ENCODE results near the gene DTNBP1. TPM values are rescaled to one million over a fixed set of nuclear protein-coding genes. Genes with fewer than 3 reads are reported as not detected.

DTNBP1 gene
- total and polyA plus RNA-seq, 11 donors: 7.0 to 38.4 (median 18.5) TPM

DNA sequence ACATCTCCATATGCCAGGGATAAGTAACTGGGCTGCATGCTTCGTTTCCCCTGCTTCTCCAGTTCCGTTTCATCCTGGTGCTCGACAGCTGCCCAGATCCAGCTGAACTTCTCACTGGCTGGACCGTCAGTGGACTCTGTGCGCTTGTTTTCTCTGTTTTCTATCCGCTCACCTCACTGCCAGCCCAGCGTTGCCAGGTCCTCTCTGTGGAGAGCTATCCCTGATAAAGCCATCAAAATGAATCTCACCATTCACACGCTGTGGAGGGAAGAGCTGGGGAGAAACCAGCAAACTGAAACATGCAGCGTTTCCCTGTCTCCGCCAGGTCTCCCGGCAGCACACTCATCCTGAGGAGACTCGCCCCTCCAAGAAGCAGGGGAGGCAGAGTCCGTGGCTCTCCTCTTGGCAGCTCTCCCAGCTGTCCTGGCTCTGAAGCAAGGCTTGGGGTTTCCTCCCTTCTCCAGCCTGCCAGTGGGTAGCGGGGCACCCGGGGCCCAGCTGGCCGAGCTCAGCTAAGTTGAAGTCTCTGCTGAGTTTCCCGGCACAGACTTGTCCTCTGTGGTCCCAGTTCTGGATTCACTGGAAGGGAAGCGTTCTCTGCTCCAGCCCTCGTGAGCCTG is 160.9 kb downstream of the DTNBP1 start:
- Histone ChIP-seq H3K27me3 (no peaks in the 10 kb centered on the region), H3K36me3 (peaks cover 0 to 63% (median 14%) of the 10 kb centered on the region in 9 donors), H3K27ac (peak overlapping the region in 9 of 12 donors; percentile 12 to 63 (median 34)), H3K4me1 (peaks cover 0 to 64% (median 40%) of the 10 kb centered on the region in 12 donors), H3K4me3 (no peak overlapping the region), H3K9me3 (no peaks in the 10 kb centered on the region)
- peak in 4 of 5 donors; percentile 33 to 77 (median 68) for DNase-seq
- 38 to 50% (median 43%) methylated on average over 16 to 19 of the region's 19 CpGs for WGBS, 4 donors
- TF ChIP-seq, protein P1, sequence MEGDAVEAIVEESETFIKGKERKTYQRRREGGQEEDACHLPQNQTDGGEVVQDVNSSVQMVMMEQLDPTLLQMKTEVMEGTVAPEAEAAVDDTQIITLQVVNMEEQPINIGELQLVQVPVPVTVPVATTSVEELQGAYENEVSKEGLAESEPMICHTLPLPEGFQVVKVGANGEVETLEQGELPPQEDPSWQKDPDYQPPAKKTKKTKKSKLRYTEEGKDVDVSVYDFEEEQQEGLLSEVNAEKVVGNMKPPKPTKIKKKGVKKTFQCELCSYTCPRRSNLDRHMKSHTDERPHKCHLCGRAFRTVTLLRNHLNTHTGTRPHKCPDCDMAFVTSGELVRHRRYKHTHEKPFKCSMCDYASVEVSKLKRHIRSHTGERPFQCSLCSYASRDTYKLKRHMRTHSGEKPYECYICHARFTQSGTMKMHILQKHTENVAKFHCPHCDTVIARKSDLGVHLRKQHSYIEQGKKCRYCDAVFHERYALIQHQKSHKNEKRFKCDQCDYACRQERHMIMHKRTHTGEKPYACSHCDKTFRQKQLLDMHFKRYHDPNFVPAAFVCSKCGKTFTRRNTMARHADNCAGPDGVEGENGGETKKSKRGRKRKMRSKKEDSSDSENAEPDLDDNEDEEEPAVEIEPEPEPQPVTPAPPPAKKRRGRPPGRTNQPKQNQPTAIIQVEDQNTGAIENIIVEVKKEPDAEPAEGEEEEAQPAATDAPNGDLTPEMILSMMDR (IDR thresholded peaks at IDR 0.05): no peak
- no peak for TF ChIP-seq POLR2A (IDR thresholded peaks at IDR 0.05)
- ATAC-seq: peak in 2 of 4 donors; percentile 5 to 6
- intact Hi-C loops (cut with DNase I): loop anchor here in 6 of 10 donors (5.0 to 10.0 kb wide), 7 partner anchors 120 to 1377 kb away; partner anchors contain the start of gene JARID2 (in 1 of the 6)

DNA sequence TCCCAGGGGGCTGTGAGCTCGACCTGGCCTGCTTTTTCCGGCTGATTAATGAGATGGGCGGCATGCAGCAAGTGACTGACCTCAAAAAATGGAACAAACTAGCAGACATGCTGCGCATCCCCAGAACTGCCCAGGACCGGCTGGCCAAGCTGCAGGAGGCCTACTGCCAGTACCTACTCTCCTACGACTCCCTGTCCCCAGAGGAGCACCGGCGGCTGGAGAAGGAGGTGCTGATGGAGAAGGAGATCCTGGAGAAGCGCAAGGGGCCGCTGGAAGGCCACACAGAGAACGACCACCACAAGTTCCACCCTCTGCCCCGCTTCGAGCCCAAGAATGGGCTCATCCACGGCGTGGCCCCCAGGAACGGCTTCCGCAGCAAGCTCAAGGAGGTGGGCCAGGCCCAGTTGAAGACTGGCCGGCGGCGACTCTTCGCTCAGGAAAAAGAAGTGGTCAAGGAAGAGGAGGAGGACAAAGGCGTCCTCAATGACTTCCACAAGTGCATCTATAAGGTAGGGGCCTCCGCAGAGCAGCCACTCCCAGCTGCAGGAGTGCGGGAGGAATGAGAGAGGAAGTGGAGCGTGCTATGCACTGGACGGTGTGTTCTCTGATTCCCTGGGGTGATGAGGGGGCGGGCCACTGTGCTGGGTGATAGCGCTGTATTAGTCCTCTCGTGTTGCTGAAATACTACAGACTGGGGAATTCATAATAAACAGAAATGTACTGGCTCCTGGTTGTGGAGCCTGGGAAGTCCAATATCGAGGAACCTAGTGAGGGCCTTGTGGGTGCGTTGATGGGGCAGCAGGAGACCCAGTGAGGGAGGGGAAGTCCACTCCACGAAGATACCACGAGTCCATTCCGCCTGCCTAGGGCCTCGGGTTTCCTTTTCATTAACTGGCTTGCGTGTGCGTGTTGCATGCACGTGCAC is 161.7 kb downstream of the DTNBP1 start:
- DNase-seq: peak in 2 of 5 donors; percentile 15 to 59

DNA sequence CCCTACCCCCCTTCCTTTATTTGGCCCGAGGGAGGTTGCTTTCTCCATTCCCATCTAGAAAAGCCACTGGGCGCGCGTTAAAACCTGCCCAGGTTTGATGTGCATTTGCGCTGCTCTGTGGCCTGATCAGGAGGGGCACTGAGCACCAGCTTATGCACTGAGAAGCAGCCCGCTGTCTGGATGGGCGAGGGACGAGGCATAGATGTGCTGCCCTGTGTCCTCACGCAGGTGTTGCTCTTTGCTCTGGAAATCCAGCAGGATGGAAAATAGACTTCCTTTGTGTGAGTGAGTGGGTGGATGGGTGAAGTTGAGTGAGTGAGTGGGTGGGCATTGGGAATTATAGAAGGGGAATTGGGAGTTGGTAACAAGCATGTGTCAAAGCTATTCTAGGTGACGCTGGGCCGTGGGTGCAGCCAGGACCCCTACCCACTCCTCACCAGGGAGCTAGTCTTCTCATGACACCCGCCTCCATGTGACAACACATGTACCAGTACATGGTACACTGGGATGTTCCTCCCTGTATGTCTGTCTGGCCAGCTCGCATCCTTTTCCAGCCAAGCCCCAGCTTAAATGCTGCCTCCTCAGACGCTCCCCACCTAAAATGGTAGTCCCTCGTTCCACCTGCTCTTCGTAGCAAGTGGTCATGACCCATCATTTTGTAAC is 162.6 kb downstream of the DTNBP1 start:
- ATAC-seq (no peak), DNase-seq (peak in 1 of 5 donors; percentile 10)
- TF ChIP-seq, protein P1 (IDR thresholded peaks at IDR 0.05): no peak
- TF ChIP-seq POLR2A (IDR thresholded peaks at IDR 0.05): no peak
- Histone ChIP-seq H3K36me3 (peaks cover 0 to 62% (median 18%) of the 10 kb centered on the region in 9 donors), H3K4me1 (peaks cover 0 to 61% (median 38%) of the 10 kb centered on the region in 12 donors), H3K27ac (no peak overlapping the region), H3K4me3 (no peak overlapping the region), H3K9me3 (no peaks in the 10 kb centered on the region), H3K27me3 (no peaks in the 10 kb centered on the region)
- WGBS, 4 donors: 89 to 96% (median 93%) methylated on average over 16 of the region's 16 CpGs
- intact Hi-C loops (cut with DNase I): loop anchor here in 6 of 10 donors (5.0 to 10.0 kb wide), 7 partner anchors 122 to 1375 kb away; partner anchors contain the start of gene JARID2 (in 1 of the 6)

More for the DNA sequence above, 161.7 kb downstream of the DTNBP1 start:
- no peak for TF ChIP-seq POLR2A (IDR thresholded peaks at IDR 0.05)
- ATAC-seq: no peak
- no peaks in the 10 kb centered on the region for H3K9me3 ChIP-seq
- H3K36me3 ChIP-seq: peaks cover 0 to 64% (median 18%) of the 10 kb centered on the region in 9 donors
- intact Hi-C loops (cut with DNase I): loop anchor here in 6 of 10 donors (5.0 to 10.0 kb wide), 7 partner anchors 121 to 1376 kb away; partner anchors contain the start of gene JARID2 (in 1 of the 6)
- peaks cover 0 to 61% (median 39%) of the 10 kb centered on the region in 12 donors for H3K4me1 ChIP-seq
- H3K27ac ChIP-seq: peak overlapping the region in 5 of 12 donors; percentile 17 to 63 (median 48)
- 80 to 90% (median 89%) methylated on average over 38 of the region's 38 CpGs for WGBS, 4 donors
- H3K27me3 ChIP-seq: no peaks in the 10 kb centered on the region
- no peak overlapping the region for H3K4me3 ChIP-seq

DNA sequence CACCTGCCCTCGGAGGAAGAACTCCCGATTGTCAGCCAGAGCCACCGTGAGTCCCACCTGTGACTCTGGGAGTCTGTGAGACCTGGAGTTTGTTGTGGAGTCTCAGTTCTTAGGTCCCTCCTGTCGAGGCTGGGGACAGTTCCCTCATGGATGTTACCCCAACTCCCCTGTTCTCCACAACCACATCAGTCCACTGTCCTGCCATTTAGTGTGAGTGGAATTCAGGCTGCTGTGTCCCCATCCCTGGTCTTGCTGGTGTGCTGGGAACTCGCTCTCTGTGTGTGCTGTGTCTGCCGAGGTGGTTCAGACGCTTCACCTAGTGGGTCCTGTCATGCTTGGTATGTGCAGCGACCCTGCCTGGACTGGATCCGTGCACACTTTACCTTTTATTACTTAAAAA is 163.2 kb downstream of the DTNBP1 start:
- Histone ChIP-seq H3K9me3 (no peaks in the 10 kb centered on the region), H3K36me3 (peaks cover 0 to 56% (median 18%) of the 10 kb centered on the region in 9 donors), H3K4me3 (no peak overlapping the region), H3K27ac (no peak overlapping the region), H3K27me3 (no peaks in the 10 kb centered on the region), H3K4me1 (peaks cover 0 to 61% (median 37%) of the 10 kb centered on the region in 12 donors)
- WGBS, 4 donors: 93 to 96% (median 94%) methylated on average over 8 to 9 of the region's 9 CpGs
- DNase-seq (peak in 1 of 5 donors; percentile 11), ATAC-seq (no peak)
- TF ChIP-seq, protein P1 (IDR thresholded peaks at IDR 0.05): no peak
- TF ChIP-seq POLR2A (IDR thresholded peaks at IDR 0.05): no peak
- intact Hi-C loops (cut with DNase I): loop anchor here in 7 of 10 donors (10.0 kb wide), 5 partner anchors 245 to 1295 kb away; partner anchors contain the start of gene JARID2 (in 3 of the 7)
